Activated CD8-positive, alpha-beta T cell treated with anti-CD3 and anti-CD28 coated beads for 36 hours (primary cell): ENCODE results near the gene ROBO2. TPM values are rescaled to one million over a fixed set of nuclear protein-coding genes. Genes with fewer than 3 reads are reported as not detected.

Source experiments
- ATAC-seq: fragments of 200-7000 bp; cut with Tn5 transposase; one replicate; pipeline ENCODE4 v1.10.0; 2021; ENCODE audit warnings: mild to moderate bottlenecking, moderate library complexity
- CTCF ChIA-PET: fragments of 350-600 bp; sonication (Branson Sonifier 250); formaldehyde crosslinking; loops from one replicate; lab custom pipeline; 2021; ENCODE audit warnings: antibody characterized with exemption; lab: Charles Lee
- POLR2A ChIA-PET: fragments of 350-600 bp; sonication (Branson Sonifier 250); formaldehyde crosslinking; loops from one replicate; lab custom pipeline; 2021; ENCODE audit warnings: antibody characterized with exemption; lab: Charles Lee
- DNase-seq: peaks from one replicate; pipeline ENCODE4 v3.0.0-alpha.2; 2020
- H3K27ac Mint-ChIP-seq: one replicate; pipeline ENCODE4 v1.8.0; 2021; ENCODE audit warnings: mild to moderate bottlenecking, mixed read lengths
- H3K27me3 Mint-ChIP-seq: one replicate; pipeline ENCODE4 v1.8.0; 2021; ENCODE audit warnings: mixed read lengths
- H3K36me3 Mint-ChIP-seq: one replicate; pipeline ENCODE4 v1.8.0; 2021; ENCODE audit warnings: low read depth, mixed read lengths
- H3K4me1 Mint-ChIP-seq: one replicate; pipeline ENCODE4 v1.8.0; 2021; ENCODE audit warnings: low read depth, mixed read lengths
- H3K4me3 Mint-ChIP-seq: one replicate; pipeline ENCODE4 v1.8.0; 2021; ENCODE audit warnings: mild to moderate bottlenecking, moderate library complexity, mixed read lengths
- H3K9me3 Mint-ChIP-seq: one replicate; pipeline ENCODE4 v1.8.0; 2021; ENCODE audit warnings: mixed read lengths
- CTCF ChIP-seq: fragments of 200-600 bp; IDR thresholded peaks from one replicate; pipeline ENCODE4 v1.8.0; 2022; ENCODE audit warnings: antibody characterized with exemption, mild to moderate bottlenecking
- intact Hi-C: fragments of 100-400 bp; cut with micrococcal nuclease; formaldehyde crosslinking; loops from one replicate; pipeline ENCODE4 v1.10.0; 2022
- total RNA-seq, 2 experiments: library from RNA; stranded (reverse); gene quantifications; one replicate each; pipeline ENCODE4 v1.2.3, GENCODE V29; 2021

The ROBO2 gene
- total RNA-seq, 2 experiments from 2014 or later = not detected

DNA sequence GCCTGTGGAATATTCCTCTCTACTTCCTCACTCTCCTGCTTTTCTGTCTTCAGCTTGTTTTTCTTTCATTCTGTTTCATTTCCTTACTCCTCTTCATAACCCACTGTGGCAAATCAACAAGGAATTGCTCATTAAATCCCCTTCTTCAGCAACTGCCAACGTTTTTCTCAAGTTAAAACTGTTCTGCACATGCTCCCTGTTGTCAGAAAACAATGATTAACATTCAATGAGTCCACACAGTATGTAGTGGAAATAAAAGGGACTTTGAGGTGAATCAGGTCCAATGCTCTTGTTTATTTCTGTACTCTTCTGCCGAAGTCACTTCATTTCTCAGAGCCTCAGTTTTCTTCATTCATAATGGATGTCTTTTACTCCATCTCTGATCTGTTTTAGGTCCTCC is 11.9 kb upstream of the ROBO2 start:
- TF ChIP-seq CTCF = no peak
- H3K4me3 Mint-ChIP-seq = no peak overlapping the region
- no peaks in the 10 kb centered on the region for H3K27me3 Mint-ChIP-seq
- peaks cover 5% of the 10 kb centered on the region for H3K9me3 Mint-ChIP-seq
- POLR2A ChIA-PET = no interaction called here
- no peaks in the 10 kb centered on the region for H3K36me3 Mint-ChIP-seq
- ATAC-seq = no peak
- no peak overlapping the region for H3K27ac Mint-ChIP-seq
- no peaks in the 10 kb centered on the region for H3K4me1 Mint-ChIP-seq
- no peak for DNase-seq
- intact Hi-C loops = no loop called here
- CTCF ChIA-PET = no interaction called here

GRCh38 chr3:77038468-77038929 is 1.4 kb upstream of the ROBO2 start:
- intact Hi-C loops = loop anchor here (10.0 kb wide), 1 partner anchor 216 kb away; no protein-coding TSS in a partner anchor
- CTCF ChIA-PET = no interaction called here
- Mint-ChIP-seq H3K4me3 (no peak overlapping the region), H3K27me3 (peaks cover 26% of the 10 kb centered on the region), H3K9me3 (peaks cover 2% of the 10 kb centered on the region), H3K4me1 (no peaks in the 10 kb centered on the region), H3K36me3 (no peaks in the 10 kb centered on the region), H3K27ac (no peak overlapping the region)
- peak; percentile 45 for ATAC-seq
- peak; percentile 23 for DNase-seq
- no peak for TF ChIP-seq CTCF
- POLR2A ChIA-PET = no interaction called here

DNA sequence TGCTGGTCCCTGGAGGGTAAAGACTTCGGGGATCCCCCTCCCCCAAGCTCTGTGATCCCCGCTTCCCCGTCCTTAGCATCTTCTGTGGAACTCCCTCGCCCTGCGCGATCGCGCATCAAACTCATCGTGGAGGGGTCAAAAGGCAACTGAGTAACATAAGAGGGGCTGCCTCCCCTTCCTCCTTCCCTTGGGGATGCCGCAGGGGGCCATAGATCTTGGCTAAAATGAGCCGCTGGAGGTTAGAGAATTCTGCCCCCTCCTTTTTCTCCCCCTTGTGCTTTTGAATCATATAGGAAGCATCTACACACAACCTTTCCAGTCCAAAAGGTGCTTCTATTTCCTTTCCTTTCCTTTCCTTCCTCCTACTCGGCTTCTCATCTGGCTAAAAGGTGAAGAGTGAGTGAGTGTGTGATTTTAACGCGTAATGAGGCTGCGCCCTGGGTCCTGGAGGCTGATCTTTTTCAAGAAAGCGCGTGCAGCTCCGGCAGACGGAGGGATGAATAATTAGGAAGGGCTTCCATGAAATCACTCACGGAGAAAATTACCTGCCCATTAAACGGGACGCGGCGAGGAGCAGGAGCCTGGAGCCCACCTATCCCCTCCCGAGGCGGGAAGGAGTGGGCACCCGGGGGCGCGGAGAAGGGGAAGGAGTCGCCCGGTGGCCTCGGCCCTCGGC is 831 bp upstream of the ROBO2 start:
- intact Hi-C loops = loop anchor here (10.0 kb wide), 1 partner anchor 216 kb away; no protein-coding TSS in a partner anchor

DNA sequence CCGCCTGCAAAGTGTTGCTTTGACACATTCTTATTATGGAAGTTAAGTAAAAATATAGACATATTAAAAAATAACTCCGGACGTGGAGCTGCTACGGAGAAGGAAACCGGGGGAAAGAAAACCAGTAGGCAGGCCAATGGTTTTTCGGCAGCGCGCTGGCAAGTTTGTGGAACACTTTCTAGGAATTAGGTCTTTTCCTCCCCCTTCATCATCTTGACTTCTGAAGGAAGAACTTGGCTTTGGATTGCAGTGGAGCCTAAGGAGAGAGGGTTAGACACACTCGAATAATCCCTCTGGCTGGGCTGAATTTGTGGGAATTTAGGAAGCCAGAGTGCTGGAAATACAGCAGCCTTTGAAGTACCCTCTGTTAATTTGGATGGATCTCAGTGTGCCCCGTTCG is 317 bp downstream of the ROBO2 start:
- H3K27me3 Mint-ChIP-seq = peaks cover 26% of the 10 kb centered on the region
- DNase-seq = no peak
- no peak for TF ChIP-seq CTCF
- no peaks in the 10 kb centered on the region for H3K36me3 Mint-ChIP-seq
- H3K9me3 Mint-ChIP-seq = peaks cover 2% of the 10 kb centered on the region
- ChIA-PET POLR2A (no interaction called here), CTCF (no interaction called here)
- intact Hi-C loops = no loop called here
- H3K27ac Mint-ChIP-seq = no peak overlapping the region
- H3K4me3 Mint-ChIP-seq = no peak overlapping the region
- no peaks in the 10 kb centered on the region for H3K4me1 Mint-ChIP-seq
- ATAC-seq = no peak

More for the DNA sequence above, 831 bp upstream of the ROBO2 start:
- no peaks in the 10 kb centered on the region for H3K4me1 Mint-ChIP-seq
- H3K36me3 Mint-ChIP-seq = no peaks in the 10 kb centered on the region
- POLR2A ChIA-PET = no interaction called here
- ATAC-seq = no peak
- no peak overlapping the region for H3K27ac Mint-ChIP-seq
- H3K9me3 Mint-ChIP-seq = peaks cover 2% of the 10 kb centered on the region
- CTCF ChIA-PET = no interaction called here
- peaks cover 26% of the 10 kb centered on the region for H3K27me3 Mint-ChIP-seq
- no peak for DNase-seq
- no peak overlapping the region for H3K4me3 Mint-ChIP-seq
- no peak for TF ChIP-seq CTCF

DNA sequence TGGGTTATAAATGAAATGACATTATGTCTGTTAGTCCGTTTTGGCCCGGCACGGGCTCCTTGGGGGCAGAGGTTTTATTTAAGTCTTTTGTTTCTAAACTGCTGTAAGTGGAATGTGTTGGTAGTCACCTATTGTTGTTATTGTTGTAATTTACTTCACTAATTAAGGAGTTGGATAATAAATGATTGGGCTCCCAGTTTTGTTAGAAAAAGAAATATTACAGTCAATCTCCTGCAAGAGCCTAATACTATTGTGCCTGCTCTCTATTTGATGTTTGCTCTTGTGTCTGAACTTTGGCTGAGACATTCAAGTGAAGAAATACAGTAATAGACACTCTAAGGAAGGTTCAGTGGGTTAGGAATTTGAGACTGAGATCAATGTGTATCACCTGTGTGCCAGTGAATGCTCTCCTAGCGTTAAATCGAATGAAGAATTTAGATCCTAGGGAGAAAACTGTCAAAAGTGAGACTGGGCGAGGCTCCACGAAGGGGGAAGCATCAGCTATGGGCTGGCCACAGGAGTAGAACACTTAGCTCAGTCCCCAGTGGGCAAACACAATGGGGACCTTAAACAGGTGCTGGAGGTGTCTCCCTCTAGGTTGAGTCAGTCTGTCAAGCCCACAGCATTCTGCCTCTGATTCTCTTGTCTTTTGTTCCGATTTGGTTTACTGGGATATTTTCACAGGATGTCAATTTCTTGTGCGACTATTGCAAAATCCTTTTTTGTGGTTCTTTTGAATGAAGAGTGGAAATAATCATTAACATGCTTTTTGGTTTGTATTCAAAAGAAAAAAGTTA is 1.2 kb downstream of the ROBO2 start:
- no peak for DNase-seq
- intact Hi-C loops = no loop called here
- Mint-ChIP-seq H3K27me3 (peaks cover 26% of the 10 kb centered on the region), H3K9me3 (peaks cover 2% of the 10 kb centered on the region), H3K4me3 (no peak overlapping the region), H3K36me3 (no peaks in the 10 kb centered on the region), H3K4me1 (no peaks in the 10 kb centered on the region), H3K27ac (no peak overlapping the region)
- ATAC-seq = no peak
- ChIA-PET CTCF (no interaction called here), POLR2A (no interaction called here)
- TF ChIP-seq CTCF = no peak
